Activated CD4-positive, alpha-beta memory T cell treated with anti-CD3 and anti-CD28 coated beads, Interleukin-2, amount 10 ng/mL, durations not matched to agents 7 days and 5 days (primary cell): Measurements from ENCODE around the gene RPS23. TPM values are rescaled to one million over a fixed set of nuclear protein-coding genes. Genes with fewer than 3 reads are reported as not detected.

ENCODE experiments used
- CTCF ChIA-PET: fragments of 350-600 bp; sonication (Branson Sonifier 250); formaldehyde crosslinking; loops from one replicate; lab custom pipeline; 2021; ENCODE audit warnings: antibody characterized with exemption, inconsistent platforms; lab: Charles Lee
- POLR2A ChIA-PET: fragments of 350-600 bp; sonication (Branson Sonifier 250); formaldehyde crosslinking; loops from one replicate; lab custom pipeline; 2021; ENCODE audit warnings: antibody characterized with exemption; lab: Charles Lee
- DNase-seq: peaks from one replicate; pipeline ENCODE4 v3.0.0-alpha.2; 2020
- H3K27ac Mint-ChIP-seq: one replicate; pipeline ENCODE4 v1.8.0; 2021; ENCODE audit warnings: mild to moderate bottlenecking, mixed read lengths
- H3K27me3 Mint-ChIP-seq: one replicate; pipeline ENCODE4 v1.8.0; 2021; ENCODE audit warnings: mixed read lengths
- H3K36me3 Mint-ChIP-seq: one replicate; pipeline ENCODE4 v1.8.0; 2021; ENCODE audit warnings: low read depth, mixed read lengths
- H3K4me1 Mint-ChIP-seq: one replicate; pipeline ENCODE4 v1.8.0; 2021; ENCODE audit warnings: mixed read lengths
- H3K4me3 Mint-ChIP-seq: one replicate; pipeline ENCODE4 v1.8.0; 2021; ENCODE audit warnings: mild to moderate bottlenecking, mixed read lengths
- H3K9me3 Mint-ChIP-seq: one replicate; pipeline ENCODE4 v1.8.0; 2021; ENCODE audit warnings: mixed read lengths
- total RNA-seq, 2 experiments: library from RNA; stranded (reverse); gene quantifications; one replicate each; pipeline ENCODE4 v1.2.3, GENCODE V29; 2021

RPS23 gene
- total RNA-seq, 2 experiments from 2014 or later, result 1,639 to 1,645 TPM

- no peaks in the 10 kb centered on the region for H3K36me3 Mint-ChIP-seq
- H3K4me3 Mint-ChIP-seq, result no peak overlapping the region
- H3K27ac Mint-ChIP-seq, result no peak overlapping the region
- H3K27me3 Mint-ChIP-seq, result no peaks in the 10 kb centered on the region
- no peak for DNase-seq
- ChIA-PET POLR2A (interaction anchor here (1.3 to 1.9 kb wide), 2 partner anchors 18 to 19 kb away, joined by 4 to 5 read pairs; partner anchors contain the start of gene RPS23), CTCF (interaction anchor here (0.8 to 1.1 kb wide), 2 partner anchors 16 to 95 kb away, joined by 3 read pairs; no protein-coding TSS in a partner anchor)
- H3K9me3 Mint-ChIP-seq, result no peaks in the 10 kb centered on the region
- peaks cover 2% of the 10 kb centered on the region for H3K4me1 Mint-ChIP-seq
Measured at GRCh38 chr5:82259172-82259800, 18.9 kb downstream of the RPS23 start.

- POLR2A ChIA-PET, result interaction anchor here (1.4 kb wide), 1 partner anchor 20 kb away, joined by 8 read pairs; no protein-coding TSS in a partner anchor
- Mint-ChIP-seq H3K9me3 (no peaks in the 10 kb centered on the region), H3K36me3 (no peaks in the 10 kb centered on the region), H3K27me3 (no peaks in the 10 kb centered on the region), H3K4me1 (peaks cover 2% of the 10 kb centered on the region), H3K4me3 (no peak overlapping the region), H3K27ac (no peak overlapping the region)
- CTCF ChIA-PET, result interaction anchor here (0.9 kb wide), 1 partner anchor 151 kb away, joined by 3 read pairs; no protein-coding TSS in a partner anchor
- no peak for DNase-seq
Measured at GRCh38 chr5:82257729-82258128, 20.4 kb downstream of the RPS23 start.

GRCh38 chr5:82257247-82257646 is 20.9 kb downstream of the RPS23 start:
- Mint-ChIP-seq H3K4me1 (peaks cover 2% of the 10 kb centered on the region), H3K4me3 (no peak overlapping the region), H3K9me3 (no peaks in the 10 kb centered on the region), H3K27me3 (no peaks in the 10 kb centered on the region), H3K36me3 (no peaks in the 10 kb centered on the region), H3K27ac (no peak overlapping the region)
- CTCF ChIA-PET, result interaction anchor here (0.9 kb wide), 1 partner anchor 151 kb away, joined by 3 read pairs; no protein-coding TSS in a partner anchor
- POLR2A ChIA-PET, result interaction anchor here (1.4 kb wide), 1 partner anchor 20 kb away, joined by 8 read pairs; no protein-coding TSS in a partner anchor
- DNase-seq, result no peak

GRCh38 chr5:82255844-82256243 is 22.3 kb downstream of the RPS23 start:
- no peaks in the 10 kb centered on the region for H3K27me3 Mint-ChIP-seq
- no peak overlapping the region for H3K4me3 Mint-ChIP-seq
- DNase-seq, result no peak
- CTCF ChIA-PET, result interaction anchor here (0.5 to 1.0 kb wide), 2 partner anchors 19 to 817 kb away, joined by 3 to 4 read pairs; no protein-coding TSS in a partner anchor
- H3K27ac Mint-ChIP-seq, result no peak overlapping the region
- POLR2A ChIA-PET, result no interaction called here
- H3K4me1 Mint-ChIP-seq, result peaks cover 2% of the 10 kb centered on the region
- no peaks in the 10 kb centered on the region for H3K9me3 Mint-ChIP-seq
- no peaks in the 10 kb centered on the region for H3K36me3 Mint-ChIP-seq

GRCh38 chr5:82252744-82253143 is 25.4 kb downstream of the RPS23 start:
- H3K27me3 Mint-ChIP-seq, result no peaks in the 10 kb centered on the region
- ChIA-PET POLR2A (no interaction called here), CTCF (no interaction called here)
- H3K9me3 Mint-ChIP-seq, result no peaks in the 10 kb centered on the region
- no peak overlapping the region for H3K27ac Mint-ChIP-seq
- no peak overlapping the region for H3K4me3 Mint-ChIP-seq
- no peak for DNase-seq
- H3K4me1 Mint-ChIP-seq, result peaks cover 2% of the 10 kb centered on the region
- no peaks in the 10 kb centered on the region for H3K36me3 Mint-ChIP-seq

GRCh38 chr5:82246960-82247574 is 31.1 kb downstream of the RPS23 start:
- no peaks in the 10 kb centered on the region for H3K4me1 Mint-ChIP-seq
- POLR2A ChIA-PET, result no interaction called here
- H3K4me3 Mint-ChIP-seq, result no peak overlapping the region
- CTCF ChIA-PET, result no interaction called here
- H3K36me3 Mint-ChIP-seq, result peaks cover 9% of the 10 kb centered on the region
- peaks cover 4% of the 10 kb centered on the region for H3K9me3 Mint-ChIP-seq
- H3K27me3 Mint-ChIP-seq, result no peaks in the 10 kb centered on the region
- no peak for DNase-seq
- no peak overlapping the region for H3K27ac Mint-ChIP-seq

- Mint-ChIP-seq H3K4me1 (no peaks in the 10 kb centered on the region), H3K36me3 (peaks cover 9% of the 10 kb centered on the region), H3K9me3 (peaks cover 4% of the 10 kb centered on the region), H3K4me3 (no peak overlapping the region), H3K27ac (no peak overlapping the region), H3K27me3 (no peaks in the 10 kb centered on the region)
- no peak for DNase-seq
- ChIA-PET CTCF (no interaction called here), POLR2A (no interaction called here)
Measured at GRCh38 chr5:82244854-82245635, 33.1 kb downstream of the RPS23 start.

GRCh38 chr5:82244151-82244550 is 34.0 kb downstream of the RPS23 start:
- no peak for DNase-seq
- Mint-ChIP-seq H3K4me1 (no peaks in the 10 kb centered on the region), H3K36me3 (peaks cover 9% of the 10 kb centered on the region), H3K4me3 (no peak overlapping the region), H3K27ac (no peak overlapping the region), H3K9me3 (peaks cover 4% of the 10 kb centered on the region), H3K27me3 (no peaks in the 10 kb centered on the region)
- ChIA-PET CTCF (no interaction called here), POLR2A (no interaction called here)

- Mint-ChIP-seq H3K4me1 (no peaks in the 10 kb centered on the region), H3K9me3 (no peaks in the 10 kb centered on the region), H3K27me3 (no peaks in the 10 kb centered on the region), H3K27ac (no peak overlapping the region), H3K36me3 (no peaks in the 10 kb centered on the region), H3K4me3 (no peak overlapping the region)
- POLR2A ChIA-PET, result no interaction called here
- DNase-seq, result no peak
- CTCF ChIA-PET, result no interaction called here
Measured at GRCh38 chr5:82234885-82235284, 43.3 kb downstream of the RPS23 start.

GRCh38 chr5:82225525-82226172 is 52.5 kb downstream of the RPS23 start:
- Mint-ChIP-seq H3K4me1 (peaks cover 20% of the 10 kb centered on the region), H3K9me3 (no peaks in the 10 kb centered on the region), H3K27me3 (no peaks in the 10 kb centered on the region), H3K36me3 (no peaks in the 10 kb centered on the region), H3K4me3 (no peak overlapping the region), H3K27ac (no peak overlapping the region)
- ChIA-PET CTCF (interaction anchor here (0.7 to 2.1 kb wide), 11 partner anchors 11 to 800 kb away, joined by 3 to 8 read pairs (median 5); no protein-coding TSS in a partner anchor), POLR2A (no interaction called here)
- peak; percentile 67 for DNase-seq
